K562 (cell line): ENCODE measurements around the gene NLRP4. TPM values are rescaled to one million over a fixed set of nuclear protein-coding genes. Genes with fewer than 3 reads are reported as not detected.

Experiments
- ATAC-seq: fragments of 200-7000 bp; cut with Tn5 transposase; 3 replicates; pipeline ENCODE4 v1.9.1; 2020; ENCODE audit warnings: moderate library complexity
- BruUV-seq: library from RNA; stranded (reverse); fragments of 400-500 nt; replicated peaks from 2 replicates; lab custom pipeline; 2021; lab: Mats Ljungman, UMichigan
- CTCF ChIA-PET: fragments of 300-600 bp; formaldehyde crosslinking; extraction: SDS; loops from one replicate; lab custom pipeline; 2021; ENCODE audit warnings: low intra/inter-chr PET ratio; lab: Yijun Ruan, JAX
- POLR2A ChIA-PET: fragments of 300-600, 350-650 bp; sonication (Branson Sonifier 250); formaldehyde crosslinking; extraction: SDS; loops from one replicate; lab custom pipeline; 2021; ENCODE audit warnings: antibody characterized with exemption, inconsistent platforms; lab: Yijun Ruan, JAX
- DNase-seq, 4 experiments: peaks; one replicate each; pipeline versions ENCODE4 v3.0.0 to v3.0.0-alpha.2; 2011 to 2018; ENCODE audit warnings: low spot score in 3 of 4, mixed read lengths in 3 of 4; ENCODE audit errors: extremely low read depth in 1 of 4
- FAIRE-seq: peaks from 2 replicates; lab custom pipeline; 2011; peaks lifted over from hg19 to GRCh38; lab: Jason Lieb, UNC
- H2AFZ ChIP-seq: 2 replicates; pipeline ENCODE4 v1.6.0; 2011; ENCODE audit warnings: low read depth, low read length, control low read depth, inconsistent platforms
- H3K27ac ChIP-seq: fragments of 200-600 bp; 3 replicates; pipeline ENCODE4 v1.8.0; 2011; ENCODE audit warnings: low read depth, mild to moderate bottlenecking, control low read depth, inconsistent platforms, low read length, moderate library complexity, mixed read lengths; ENCODE audit errors: extremely low read depth
- H3K27me3 ChIP-seq, 2 experiments: fragments of 300-600 bp in 1 of 2; 2 replicates in 1 of 2; 3 replicates in 1 of 2; pipeline versions ENCODE4 v1.6.0 to v1.8.0; 2011; ENCODE audit warnings: inconsistent platforms in 2 of 2, low read length in 2 of 2, mild to moderate bottlenecking in 1 of 2, mixed read lengths in 1 of 2, moderate library complexity in 1 of 2; ENCODE audit not compliant: control insufficient read depth in 2 of 2, insufficient read depth in 2 of 2
- H3K36me3 ChIP-seq: fragments of 300-600 bp; 3 replicates; pipeline ENCODE4 v1.8.0; 2011; ENCODE audit warnings: mild to moderate bottlenecking, low read length, inconsistent platforms; ENCODE audit not compliant: control insufficient read depth, insufficient read depth
- H3K4me1 ChIP-seq, 2 experiments: fragments of 200-600 bp in 1 of 2; replicated peaks in 1 of 2; 2 replicates in 1 of 2; 3 replicates in 1 of 2; pipeline versions ENCODE4 v1.5.1 to v1.8.0; 2011; ENCODE audit warnings: inconsistent platforms in 2 of 2, low read length in 2 of 2, mild to moderate bottlenecking in 1 of 2, mixed read lengths in 1 of 2, moderate library complexity in 1 of 2; ENCODE audit not compliant: control insufficient read depth in 2 of 2, insufficient read depth in 2 of 2
- H3K4me2 ChIP-seq: 2 replicates; pipeline ENCODE4 v1.6.1; 2011; ENCODE audit warnings: low read length, control low read depth, inconsistent platforms, mixed read lengths; ENCODE audit not compliant: insufficient read depth
- H3K4me3 ChIP-seq: fragments of 200-600 bp; sonication (generic), shearing (Covaris generic); 2 replicates; pipeline ENCODE4 v1.5.1; 2016; ENCODE audit warnings: control low read depth, inconsistent platforms
- H3K79me2 ChIP-seq: fragments of 200-600 bp; 3 replicates; pipeline ENCODE4 v1.8.0; 2011; ENCODE audit warnings: low read length, inconsistent platforms; ENCODE audit not compliant: control insufficient read depth, insufficient read depth
- H3K9ac ChIP-seq, 2 experiments: 2 replicates each; pipeline versions ENCODE4 v1.6.0 to v1.6.1; 2011; ENCODE audit warnings: low read depth in 2 of 2, low read length in 2 of 2, control low read depth in 1 of 2, inconsistent platforms in 1 of 2, mild to moderate bottlenecking in 1 of 2, mixed read lengths in 1 of 2; ENCODE audit not compliant: insufficient read depth in 1 of 2
- H3K9me1 ChIP-seq: one replicate; pipeline ENCODE4 v1.6.0; 2011; ENCODE audit warnings: inconsistent platforms, mild to moderate bottlenecking, low read length, moderate library complexity; ENCODE audit not compliant: control insufficient read depth, insufficient read depth
- H3K9me3 ChIP-seq: replicated peaks from 2 replicates; pipeline ENCODE4 v1.5.1; 2011; ENCODE audit warnings: low read depth, low read length, inconsistent platforms; ENCODE audit not compliant: control insufficient read depth, insufficient read depth
- H4K20me1 ChIP-seq: replicated peaks from 2 replicates; pipeline ENCODE4 v1.6.1; 2011; ENCODE audit warnings: low read length, inconsistent platforms, mixed read lengths; ENCODE audit not compliant: control insufficient read depth, insufficient read depth
- AFF4 ChIP-seq: sonication (generic); formaldehyde crosslinking; IDR thresholded peaks from 2 replicates; pipeline ENCODE4 v1.8.0; 2023; ENCODE audit warnings: mild to moderate bottlenecking, missing genetic modification reagents
- GATAD2B ChIP-seq: fragments of 450-650 bp; IDR thresholded peaks from 2 replicates; pipeline ENCODE4 v1.6.1; 2017; ENCODE audit warnings: mild to moderate bottlenecking, borderline replicate concordance
- HNRNPK ChIP-seq: fragments of 200-400 bp; formaldehyde crosslinking; IDR thresholded peaks from one replicate; pipeline ENCODE4 v1.6.1; 2018; ENCODE audit warnings: mild to moderate bottlenecking, low read depth, low read length; ENCODE audit not compliant: poor library complexity, severe bottlenecking
- NR2C2 ChIP-seq, 2 experiments: fragments of 200-800 bp in 1 of 2; sonication (Bioruptor generic) in 1 of 2; sonication (generic) in 1 of 2; formaldehyde crosslinking in 1 of 2; IDR thresholded peaks; 2 replicates each; pipeline versions ENCODE4 v1.6.1 to v1.8.0; 2016 to 2022; ENCODE audit warnings: mild to moderate bottlenecking in 1 of 2, missing compliant biosample characterization in 1 of 2, missing genetic modification characterization in 1 of 2, missing genetic modification reagents in 1 of 2
- PRMT5 ChIP-seq: sonication (generic); formaldehyde crosslinking; IDR thresholded peaks from 2 replicates; pipeline ENCODE4 v1.5.0; 2020; ENCODE audit warnings: missing genetic modification reagents
- SREBF2 ChIP-seq: sonication (generic); formaldehyde crosslinking; IDR thresholded peaks from 2 replicates; pipeline ENCODE4 v1.4.0; 2020; ENCODE audit warnings: mild to moderate bottlenecking, missing genetic modification reagents
- U2AF1 ChIP-seq: fragments of 200-400 bp; formaldehyde crosslinking; optimal IDR thresholded peaks from 2 replicates; pipeline ENCODE3; 2017; ENCODE audit warnings: mild to moderate bottlenecking, low read depth, low read length, moderate library complexity
- ZBTB17 ChIP-seq: fragments of 450-650 bp; formaldehyde crosslinking; IDR thresholded peaks from 2 replicates; pipeline ENCODE4 v1.4.0; 2020; ENCODE audit warnings: mild to moderate bottlenecking
- ZNF282 ChIP-seq: sonication (generic); formaldehyde crosslinking; IDR thresholded peaks from 2 replicates; pipeline ENCODE4 v1.8.1; 2023; ENCODE audit warnings: missing genetic modification reagents
- ZNF311 ChIP-seq: fragments of 250-450 bp; sonication (Bioruptor Pico); IDR thresholded peaks from 2 replicates; pipeline ENCODE4 v1.4.0; 2020; ENCODE audit warnings: mild to moderate bottlenecking, moderate library complexity
- WGBS: fragments of 100-300 bp; shearing (Covaris generic); methylation state at CpG from one replicate; pipeline ENCODE4 v1.1.6; 2016; ENCODE audit warnings: low coverage, mixed read lengths; ENCODE audit not compliant: insufficient coverage; ENCODE audit errors: missing lambda C conversion rate; 5-methylcytosine and 5-hydroxymethylcytosine counted together
- in situ Hi-C: fragments of 300-500 bp; cut with MboI; formaldehyde crosslinking; loops from 4 replicates; pipeline ENCODE4 v1.15.0; 2018; ENCODE audit warnings: inconsistent platforms, mixed read lengths
- intact Hi-C: fragments of 100-400 bp; cut with micrococcal nuclease; formaldehyde crosslinking; loops from 2 replicates; pipeline ENCODE4 v1.14.2; 2022
- polyA plus RNA-seq, 8 experiments: library from polyadenylated mRNA; depleted of rRNA in 4 of 8; stranded (reverse) in 5 of 8; unstranded in 3 of 8; fragments of >200 nt; fragmentation: Nextera tagmentation in 2 of 8; fragmentation: Illumina TruSeq in 1 of 8; extraction: Ambion mirVana in 2 of 8; extraction: Trizol in 1 of 8; gene quantifications; 2 replicates each; pipeline versions ENCODE4 v1.2.1 to v1.2.3, GENCODE V29; 2011 to 2014; ENCODE audit warnings: inconsistent platforms in 1 of 8, missing spikeins in 1 of 8
- total RNA-seq, 7 experiments: library from RNA; depleted of rRNA in 6 of 7; stranded (reverse); fragments of >200 nt in 6 of 7; fragmentation: Illumina TruSeq in 2 of 7; extraction: Trizol in 2 of 7; gene quantifications; 2 replicates each; pipeline versions ENCODE4 v1.2.1 to v1.2.3, GENCODE V29; 2011 to 2021; ENCODE audit warnings: low replicate concordance in 1 of 7
- TF ChIP-seq, protein P1 (sequence below): fragments of 250-450 bp; sonication (Bioruptor Pico); IDR thresholded peaks from 2 replicates; pipeline ENCODE4 v1.5.0; 2022; ENCODE audit warnings: mild to moderate bottlenecking
- TF ChIP-seq, protein P2 (sequence below): fragments of 250-450 bp; sonication (Bioruptor Pico); IDR thresholded peaks from 2 replicates; pipeline ENCODE4 v1.8.0; 2021; ENCODE audit warnings: borderline replicate concordance, mild to moderate bottlenecking, moderate library complexity; ENCODE audit not compliant: poor library complexity, severe bottlenecking

The NLRP4 gene
- total and polyA plus RNA-seq, 9 of the 15 experiments (the other 6 are each of a cell fraction or from before 2014, with no cell fraction given) = 0.03 to 0.14 (median 0.05) TPM; not detected in 3

GRCh38 chr19:55801416-55801815 lies 34.9 kb upstream of the NLRP4 start:
- in situ Hi-C loops (no loop called here), intact Hi-C loops (loop anchor here (10.0 kb wide), 1 partner anchor 97 kb away; no protein-coding TSS in a partner anchor)
- CTCF ChIA-PET = no interaction called here
- Histone ChIP-seq H3K36me3 (no peaks in the 10 kb centered on the region), H4K20me1 (no peaks in the 10 kb centered on the region), H3K4me3 (no peak overlapping the region), H3K4me1 (no peaks in the 10 kb centered on the region), H3K27ac (no peak overlapping the region), H3K9me1 (no peaks in the 10 kb centered on the region), H3K9me3 (no peaks in the 10 kb centered on the region), H3K27me3 (peaks cover 13 to 19% of the 10 kb centered on the region in 2 experiments), H2AFZ (no peak overlapping the region), H3K4me2 (no peak overlapping the region), H3K9ac (no peak overlapping the region), H3K79me2 (no peaks in the 10 kb centered on the region)
- 4% methylated on average over 7 of the region's 7 CpGs for WGBS
- POLR2A ChIA-PET = interaction anchor here (0.6 kb wide), 1 partner anchor 9 kb away, joined by 3 read pairs; no protein-coding TSS in a partner anchor
- no peak for DNase-seq
- no peak for FAIRE-seq
- no TSS peak for BruUV-seq
- ATAC-seq = no peak
- TF ChIP-seq ZBTB17 (CRISPR knock-in tag) (no peak), AFF4 (CRISPR knock-in tag) (no peak), PRMT5 (CRISPR knock-in tag) (no peak), GATAD2B (no peak), ZNF282 (CRISPR knock-in tag) (no peak), SREBF2 (CRISPR knock-in tag) (no peak), U2AF1 (no peak), HNRNPK (no peak), NR2C2 (CRISPR knock-in tag; IDR thresholded peaks at IDR 0.05) (no peak), NR2C2 (tag; IDR thresholded peaks at IDR 0.05) (no peak), ZNF311 (CRISPR knock-in tag) (no peak)
- TF ChIP-seq, protein P1, sequence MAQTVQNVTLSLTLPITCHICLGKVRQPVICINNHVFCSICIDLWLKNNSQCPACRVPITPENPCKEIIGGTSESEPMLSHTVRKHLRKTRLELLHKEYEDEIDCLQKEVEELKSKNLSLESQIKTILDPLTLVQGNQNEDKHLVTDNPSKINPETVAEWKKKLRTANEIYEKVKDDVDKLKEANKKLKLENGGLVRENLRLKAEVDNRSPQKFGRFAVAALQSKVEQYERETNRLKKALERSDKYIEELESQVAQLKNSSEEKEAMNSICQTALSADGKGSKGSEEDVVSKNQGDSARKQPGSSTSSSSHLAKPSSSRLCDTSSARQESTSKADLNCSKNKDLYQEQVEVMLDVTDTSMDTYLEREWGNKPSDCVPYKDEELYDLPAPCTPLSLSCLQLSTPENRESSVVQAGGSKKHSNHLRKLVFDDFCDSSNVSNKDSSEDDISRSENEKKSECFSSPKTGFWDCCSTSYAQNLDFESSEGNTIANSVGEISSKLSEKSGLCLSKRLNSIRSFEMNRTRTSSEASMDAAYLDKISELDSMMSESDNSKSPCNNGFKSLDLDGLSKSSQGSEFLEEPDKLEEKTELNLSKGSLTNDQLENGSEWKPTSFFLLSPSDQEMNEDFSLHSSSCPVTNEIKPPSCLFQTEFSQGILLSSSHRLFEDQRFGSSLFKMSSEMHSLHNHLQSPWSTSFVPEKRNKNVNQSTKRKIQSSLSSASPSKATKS (CRISPR knock-in tag) = no peak
- TF ChIP-seq, protein P2, sequence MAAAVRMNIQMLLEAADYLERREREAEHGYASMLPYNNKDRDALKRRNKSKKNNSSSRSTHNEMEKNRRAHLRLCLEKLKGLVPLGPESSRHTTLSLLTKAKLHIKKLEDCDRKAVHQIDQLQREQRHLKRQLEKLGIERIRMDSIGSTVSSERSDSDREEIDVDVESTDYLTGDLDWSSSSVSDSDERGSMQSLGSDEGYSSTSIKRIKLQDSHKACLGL (CRISPR knock-in tag) = no peak
